ENCODE results near the gene LATS2.

- TF ChIP-seq EZH2 (IDR thresholded peaks at IDR 0.05; ENCODE audit: borderline replicate concordance, low read depth, low read length, severe bottlenecking) (no peak), CTCF (IDR thresholded peaks at IDR 0.05; ENCODE audit: borderline replicate concordance, extremely low read depth, low read length, poor library complexity, severe bottlenecking) (no peak)
Observed at GRCh38 chr13:21050288-21051197, 10.8 kb downstream of the LATS2 start.

Data from DND-41 (cell line).